ENCODE results near the gene ARHGDIB.

The ARHGDIB gene

GRCh38 chr12:14984036-14984435 is 22.6 kb upstream of the ARHGDIB start:
- no peak for DNase-seq (ENCODE audit: low read depth in 3 of 3)

DNA sequence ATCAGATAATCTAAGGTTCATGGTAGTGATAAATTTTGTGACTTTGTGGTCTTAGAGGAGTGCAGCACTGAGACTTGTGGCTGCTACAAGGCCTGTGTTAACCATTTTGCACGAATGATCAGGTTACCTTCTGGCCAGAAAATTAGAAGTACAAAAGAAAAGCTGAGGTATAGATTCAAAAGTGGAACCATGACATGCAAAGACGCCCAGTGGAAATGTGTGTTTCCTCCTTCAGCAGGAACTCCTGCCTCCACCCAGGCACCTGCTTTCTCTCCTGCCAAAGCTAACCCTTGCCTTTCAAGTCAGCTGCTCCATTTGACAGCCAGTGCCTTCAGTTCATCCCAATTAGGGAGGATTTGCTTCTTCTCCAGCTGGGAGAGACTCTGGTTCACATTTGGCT is 21.6 kb upstream of the ARHGDIB start:
- DNase-seq (ENCODE audit: low read depth in 3 of 3): no peak

DNA sequence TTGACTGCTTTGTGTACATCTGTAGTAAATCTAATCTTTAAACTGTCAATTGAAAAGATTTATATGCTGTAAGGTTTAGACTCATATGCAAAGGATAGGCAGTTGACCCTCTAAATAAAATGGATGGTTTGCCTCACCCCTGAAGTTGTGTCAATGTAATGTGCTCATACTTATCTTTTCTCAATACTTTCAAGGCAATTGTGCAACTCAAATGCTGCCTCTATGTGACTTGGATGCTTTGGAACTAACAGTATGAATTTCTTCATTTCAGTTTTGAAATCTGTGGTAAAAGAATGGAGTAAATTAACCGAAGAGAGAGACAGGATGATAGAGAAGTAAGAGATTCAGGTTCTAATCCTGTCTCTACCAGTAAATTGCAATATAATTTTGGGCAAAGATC is 21.2 kb upstream of the ARHGDIB start:
- no peak for DNase-seq (ENCODE audit: low read depth in 3 of 3)

DNA sequence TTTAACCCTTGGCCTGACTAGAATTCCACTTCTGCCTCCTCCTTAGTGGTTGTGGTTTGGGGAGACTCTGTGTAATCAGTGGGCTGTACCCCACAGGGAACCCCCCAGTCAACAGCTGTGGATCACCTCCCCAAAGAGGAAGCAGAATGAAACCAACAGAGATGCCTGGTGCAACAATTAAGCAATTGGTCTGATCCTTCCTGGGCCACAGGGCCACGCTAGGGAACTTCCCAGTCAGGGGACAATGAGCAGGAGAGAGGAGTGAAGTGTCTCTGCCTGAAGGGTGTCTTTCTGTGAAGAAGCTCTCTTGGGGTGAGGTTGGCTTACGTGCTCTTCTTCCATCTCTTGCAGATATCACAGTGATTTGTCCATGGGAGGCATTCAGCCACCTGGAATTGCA is 19.6 kb upstream of the ARHGDIB start:
- no peak for DNase-seq (ENCODE audit: low read depth in 3 of 3)

- DNase-seq (ENCODE audit: low read depth in 3 of 3): no peak
Measured at GRCh38 chr12:14979468-14979867, 18.1 kb upstream of the ARHGDIB start.

GRCh38 chr12:14976658-14977057 is 15.3 kb upstream of the ARHGDIB start:
- DNase-seq (ENCODE audit: low read depth in 3 of 3): no peak

DNA sequence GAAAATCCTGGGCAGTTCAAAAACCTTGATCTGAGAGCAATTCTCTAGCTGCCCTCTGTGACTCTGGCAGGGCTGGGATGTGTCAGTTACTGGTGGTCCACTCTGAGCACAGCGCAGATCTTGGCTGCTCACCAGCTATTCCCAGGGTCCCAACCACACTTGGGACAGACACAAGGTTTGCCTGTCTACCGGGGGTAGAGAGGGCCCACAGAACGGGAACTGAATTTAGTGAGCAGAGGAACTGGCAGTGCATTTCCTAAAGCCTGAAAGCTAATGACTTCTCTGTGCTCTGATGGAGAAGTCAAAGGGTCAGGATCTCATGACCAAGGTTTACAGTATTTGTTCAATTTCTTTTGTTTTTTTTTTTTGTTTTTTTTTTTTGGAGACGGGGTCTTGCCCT is 14.1 kb upstream of the ARHGDIB start:
- DNase-seq (ENCODE audit: low read depth in 3 of 3): no peak

DNA sequence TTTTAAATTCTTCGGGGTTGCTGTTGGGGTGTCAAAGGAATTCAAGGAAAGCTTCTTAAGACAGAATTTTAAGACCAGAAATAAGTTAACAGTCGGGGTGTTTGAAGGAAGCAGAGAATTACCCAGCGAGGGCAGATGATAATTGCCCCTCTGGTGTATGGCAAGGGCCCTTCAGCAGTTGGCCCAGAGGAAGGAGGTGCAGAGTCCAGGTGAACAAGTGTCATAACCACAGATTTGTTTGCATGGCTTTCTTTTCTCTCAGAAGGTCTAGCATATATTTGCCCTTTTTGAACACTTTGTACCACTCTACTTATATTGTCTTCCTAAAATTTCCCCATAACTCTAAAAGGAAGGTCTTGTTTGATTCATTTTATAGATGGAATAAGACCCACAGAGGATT is 13.2 kb upstream of the ARHGDIB start:
- DNase-seq (ENCODE audit: low read depth in 3 of 3): no peak

DNA sequence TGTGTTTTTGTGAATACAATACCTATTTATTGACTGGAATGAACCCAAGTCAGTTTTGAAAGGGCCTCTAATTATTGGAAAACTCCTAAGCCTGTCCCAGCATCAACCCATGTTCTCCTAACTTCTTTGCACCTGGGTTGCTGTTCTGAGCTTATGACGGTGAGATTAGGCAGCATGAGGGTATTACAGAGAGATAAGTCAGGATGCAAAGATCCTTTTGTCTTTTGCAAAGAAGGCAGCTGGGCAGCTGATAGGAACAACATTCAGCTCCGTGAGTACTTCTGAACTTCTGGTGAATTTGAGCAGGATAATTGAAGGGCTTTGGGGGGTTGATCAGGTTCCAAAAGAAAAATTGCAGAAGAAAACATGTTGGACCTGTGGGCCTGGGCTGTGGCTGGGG is 11.4 kb upstream of the ARHGDIB start, which contains the start of gene PDE6H:
Gene PDE6H, plus strand, starts transcription at position 227 of the 400 bp plus-strand sequence. CDS start 4,971 bp downstream, outside the sequence.
- no peak for DNase-seq (ENCODE audit: low read depth in 3 of 3)

DNA sequence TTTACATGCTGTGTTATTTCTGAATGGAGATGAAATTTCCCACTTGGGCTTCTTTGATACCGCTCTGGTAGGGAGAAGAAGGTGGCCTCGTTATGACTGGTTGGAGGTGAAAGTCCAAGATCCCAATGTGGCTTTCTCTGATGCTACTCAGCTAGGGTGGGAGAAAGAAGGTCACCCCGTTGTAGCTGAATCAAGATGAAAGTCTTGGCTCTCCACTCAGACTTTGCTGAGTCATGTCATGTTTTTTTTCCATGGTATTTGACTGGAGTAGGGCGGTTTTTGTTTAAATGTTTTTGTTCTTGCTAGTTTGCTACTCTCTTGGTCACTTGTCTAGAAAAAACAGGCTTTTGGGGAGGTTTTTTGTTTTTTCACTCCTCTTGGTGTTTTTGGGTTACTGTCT is 9.1 kb upstream of the ARHGDIB start:
- DNase-seq (ENCODE audit: low read depth in 3 of 3): no peak

- no peak for DNase-seq (ENCODE audit: low read depth in 3 of 3)
Measured at GRCh38 chr12:14968478-14968877, 7.1 kb upstream of the ARHGDIB start.

DNA sequence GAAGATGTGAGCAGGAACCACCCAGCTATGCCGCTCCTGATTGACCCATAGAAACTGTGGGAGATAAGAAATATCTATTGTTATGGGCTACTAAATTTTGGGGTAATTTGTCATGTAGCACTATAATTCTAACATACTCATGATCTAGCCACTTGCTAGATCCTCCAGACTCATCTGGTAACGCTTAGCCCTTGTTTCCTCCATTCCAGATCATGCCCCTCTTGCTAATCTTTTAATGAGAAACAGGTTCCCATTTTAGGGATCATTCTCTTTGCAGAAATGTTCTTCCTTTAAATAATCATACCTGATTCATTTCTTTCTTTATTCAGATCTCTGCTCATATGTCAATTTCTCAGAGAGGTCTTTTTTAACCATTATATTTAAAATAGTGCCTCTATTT is 3.8 kb upstream of the ARHGDIB start:
- DNase-seq (ENCODE audit: low read depth in 3 of 3): no peak

- no peak for DNase-seq (ENCODE audit: low read depth in 3 of 3)
Measured at GRCh38 chr12:14964406-14964805, 3.0 kb upstream of the ARHGDIB start.

GRCh38 chr12:14963520-14963919 is 2.1 kb upstream of the ARHGDIB start:
- no peak for DNase-seq (ENCODE audit: low read depth in 3 of 3)

- no peak for DNase-seq (ENCODE audit: low read depth in 3 of 3)
Measured at GRCh38 chr12:14962797-14963196, 1.4 kb upstream of the ARHGDIB start.

- no peak for DNase-seq (ENCODE audit: low read depth in 3 of 3)
Measured at GRCh38 chr12:14962153-14962539, 745 bp upstream of the ARHGDIB start.

- DNase-seq (ENCODE audit: low read depth in 3 of 3): no peak
Measured at GRCh38 chr12:14960548-14961465, 594 bp downstream of the ARHGDIB start.

GRCh38 chr12:14959916-14960496 is 1.4 kb downstream of the ARHGDIB start:
- DNase-seq (ENCODE audit: low read depth in 3 of 3): no peak

DNA sequence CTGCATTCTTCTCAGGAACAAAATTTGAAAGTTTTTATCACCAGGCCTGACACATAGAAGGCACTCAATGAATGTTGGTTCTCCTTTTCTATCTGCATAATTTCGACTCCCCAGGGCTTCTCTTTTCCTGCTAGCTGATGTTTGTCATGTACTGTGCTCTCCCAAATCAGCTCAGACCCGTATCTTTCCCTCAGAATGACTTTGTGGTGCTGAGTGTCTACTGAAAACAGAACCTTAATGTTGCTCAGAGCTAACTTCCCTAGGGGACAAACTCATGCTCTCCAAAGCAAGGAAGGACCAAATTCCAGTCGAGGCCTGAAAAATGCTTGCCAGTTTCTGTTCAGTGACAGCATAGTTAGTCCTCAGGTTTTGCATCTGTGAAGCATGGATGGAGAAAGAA is 1.9 kb downstream of the ARHGDIB start:
- DNase-seq (ENCODE audit: low read depth in 3 of 3): no peak

DNA sequence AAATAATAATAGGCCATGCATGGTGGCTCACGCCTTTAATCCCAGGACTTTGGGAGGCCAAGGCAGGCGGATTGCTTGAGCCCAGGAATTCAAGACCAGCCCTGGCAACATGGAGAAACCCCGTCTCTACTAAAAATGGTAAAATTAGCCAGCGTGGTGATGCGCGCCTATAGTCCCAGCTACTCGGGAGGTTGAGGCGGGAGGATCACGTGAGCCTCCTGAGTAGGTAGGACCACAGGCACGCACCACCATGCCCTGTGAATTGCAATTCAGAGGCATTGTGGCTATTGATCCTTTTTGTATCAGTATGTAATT is 2.3 kb downstream of the ARHGDIB start:
- no peak for DNase-seq (ENCODE audit: low read depth in 3 of 3)

GRCh38 chr12:14958361-14959125 is 2.9 kb downstream of the ARHGDIB start:
- DNase-seq (ENCODE audit: low read depth in 3 of 3): no peak

DNA sequence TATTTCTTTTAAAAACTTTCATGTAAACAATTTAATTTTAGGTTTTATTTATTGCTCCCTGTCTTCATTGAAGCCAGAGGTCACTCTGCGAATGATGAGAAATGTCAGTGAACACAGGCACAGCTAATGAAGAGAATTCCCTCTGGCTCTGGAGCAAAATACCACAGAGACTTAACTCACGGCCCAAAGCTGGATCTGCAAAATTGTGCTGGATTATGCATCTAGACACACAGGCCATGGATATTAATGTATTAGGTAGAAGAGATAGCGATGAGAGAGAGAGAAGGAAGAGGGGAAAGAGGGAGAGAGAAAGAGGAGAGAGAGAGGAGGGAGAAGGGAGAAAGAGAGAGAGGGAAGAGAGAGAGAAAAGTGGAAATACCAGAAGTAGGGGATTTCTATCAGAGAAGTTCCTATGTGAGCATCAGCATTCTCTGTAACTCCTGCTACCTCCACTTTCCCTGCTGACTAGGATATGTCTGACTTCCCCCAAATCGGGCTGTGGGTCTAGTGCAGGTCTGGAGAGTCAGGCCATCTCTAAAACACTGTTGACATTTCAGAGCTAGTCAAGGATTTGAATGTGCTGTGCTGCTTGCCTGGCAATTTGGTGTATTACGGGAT is 3.7 kb downstream of the ARHGDIB start:
- no peak for DNase-seq (ENCODE audit: low read depth in 3 of 3)
